K562 (cell line): Measurements from ENCODE around the gene LDOC1. TPM values are rescaled to one million over a fixed set of nuclear protein-coding genes. Genes with fewer than 3 reads are reported as not detected.

ENCODE experiments used
- CREM ChIP-seq: IDR thresholded peaks from 2 replicates; pipeline ENCODE4 v1.6.1; 2014; ENCODE audit warnings: antibody characterized with exemption, low read depth
- E2F6 ChIP-seq, 2 experiments: IDR thresholded peaks; 2 replicates each; pipeline ENCODE4 v1.6.1; 2011; ENCODE audit warnings: borderline replicate concordance in 1 of 2, control low read depth in 1 of 2, low read depth in 1 of 2, low read length in 1 of 2, mild to moderate bottlenecking in 1 of 2, mixed read lengths in 1 of 2, moderate library complexity in 1 of 2; ENCODE audit not compliant: insufficient read depth in 1 of 2, insufficient read length in 1 of 2, poor library complexity in 1 of 2, severe bottlenecking in 1 of 2; ENCODE audit errors: extremely low read depth in 1 of 2
- ELF1 ChIP-seq: fragments of 200-800 bp; sonication (Bioruptor generic); IDR thresholded peaks from 2 replicates; pipeline ENCODE4 v1.6.1; 2016; ENCODE audit warnings: missing genetic modification characterization, missing compliant biosample characterization
- ETV1 ChIP-seq: fragments of 450-650 bp; conservative IDR thresholded peaks from 2 replicates; pipeline ENCODE4 v1.6.1; 2016; ENCODE audit warnings: missing genetic modification characterization, control low read depth, low read depth, missing compliant biosample characterization
- HCFC1 ChIP-seq: IDR thresholded peaks from 2 replicates; pipeline ENCODE4 v1.6.1; 2012; ENCODE audit warnings: low read depth, low read length, improper control_type of control experiment
- HES1 ChIP-seq: fragments of 450-650 bp; IDR thresholded peaks from 2 replicates; pipeline ENCODE4 v1.6.1; 2016; ENCODE audit warnings: low read depth, mild to moderate bottlenecking, moderate library complexity
- MLX ChIP-seq, 2 experiments: fragments of 450-650 bp in 1 of 2; sonication (generic) in 1 of 2; formaldehyde crosslinking; conservative IDR thresholded peaks; 2 replicates each; pipeline versions ENCODE4 v1.4.0 to v1.8.1; 2020 to 2022; ENCODE audit warnings: mild to moderate bottlenecking in 1 of 2, missing genetic modification reagents in 1 of 2
- PBX2 ChIP-seq, 2 experiments: IDR thresholded peaks in 1 of 2; conservative IDR thresholded peaks in 1 of 2; 2 replicates each; pipeline ENCODE4 v1.6.1; 2016; ENCODE audit warnings: low read depth in 2 of 2, mild to moderate bottlenecking in 1 of 2, missing compliant biosample characterization in 1 of 2, missing genetic modification characterization in 1 of 2, moderate library complexity in 1 of 2
- PHB ChIP-seq: fragments of 250-450 bp; sonication (Bioruptor Pico); IDR thresholded peaks from 2 replicates; pipeline ENCODE4 v1.5.0; 2021
- PREB ChIP-seq: sonication (generic); formaldehyde crosslinking; IDR thresholded peaks from 2 replicates; pipeline ENCODE4 v1.8.1; 2023; ENCODE audit warnings: mild to moderate bottlenecking, missing genetic modification reagents
- ZMIZ1 ChIP-seq, 2 experiments: fragments of 150-350 bp in 1 of 2; IDR thresholded peaks; 2 replicates each; pipeline ENCODE4 v1.6.1; 2012 to 2016; ENCODE audit warnings: low read depth in 2 of 2, low read length in 2 of 2, mild to moderate bottlenecking in 1 of 2, moderate library complexity in 1 of 2
- polyA plus RNA-seq, 8 experiments: library from polyadenylated mRNA; depleted of rRNA in 4 of 8; stranded (reverse) in 5 of 8; unstranded in 3 of 8; fragments of >200 nt; fragmentation: Nextera tagmentation in 2 of 8; fragmentation: Illumina TruSeq in 1 of 8; extraction: Ambion mirVana in 2 of 8; extraction: Trizol in 1 of 8; gene quantifications; 2 replicates each; pipeline versions ENCODE4 v1.2.1 to v1.2.3, GENCODE V29; 2011 to 2014; ENCODE audit warnings: inconsistent platforms in 1 of 8, missing spikeins in 1 of 8
- total RNA-seq, 7 experiments: library from RNA; depleted of rRNA in 6 of 7; stranded (reverse); fragments of >200 nt in 6 of 7; fragmentation: Illumina TruSeq in 2 of 7; extraction: Trizol in 2 of 7; gene quantifications; 2 replicates each; pipeline versions ENCODE4 v1.2.1 to v1.2.3, GENCODE V29; 2011 to 2021; ENCODE audit warnings: low replicate concordance in 1 of 7

Gene LDOC1
- total and polyA plus RNA-seq, 9 of the 15 experiments (the other 6 are each of a cell fraction or from before 2014, with no cell fraction given) = 0.65 to 3.4 (median 0.95) TPM; not detected in 2

GRCh38 chrX:141133272-141133671 lies 43.7 kb downstream of the LDOC1 start (continued):
- TF ChIP-seq ZMIZ1 (IDR thresholded peaks at IDR 0.05; ENCODE audit: low read depth in 2 of 2, low read length in 2 of 2) = no peak
- no peak for TF ChIP-seq E2F6 (IDR thresholded peaks at IDR 0.05; ENCODE audit: borderline replicate concordance in 1 of 2, extremely low read depth in 1 of 2, insufficient read depth in 1 of 2, insufficient read length in 1 of 2, low read depth in 1 of 2, low read length in 1 of 2, poor library complexity in 1 of 2, severe bottlenecking in 1 of 2)
- no peak for TF ChIP-seq ETV1 (tag)
- no peak for TF ChIP-seq HCFC1
- TF ChIP-seq CREM = no peak
- TF ChIP-seq PBX2 (CRISPR knock-in tag; IDR thresholded peaks at IDR 0.05; ENCODE audit: low read depth) = no peak
- no peak for TF ChIP-seq PBX2 (tag; conservative IDR thresholded peaks at IDR 0.05; ENCODE audit: low read depth)
- no peak for TF ChIP-seq PHB (CRISPR knock-in tag)
- TF ChIP-seq HES1 = no peak
- no peak for TF ChIP-seq PREB (CRISPR knock-in tag)
- TF ChIP-seq MLX (CRISPR knock-in tag; conservative IDR thresholded peaks at IDR 0.05) = no peak
- no peak for TF ChIP-seq ELF1 (tag)
